ENCODE measurements around the gene TCOF1. TPM values are rescaled to one million over a fixed set of nuclear protein-coding genes. Genes with fewer than 3 reads are reported as not detected.

Gene TCOF1
- total RNA-seq, 4 donors from 2014 or later: 32.1 to 54.2 (median 33.1) TPM

DNA sequence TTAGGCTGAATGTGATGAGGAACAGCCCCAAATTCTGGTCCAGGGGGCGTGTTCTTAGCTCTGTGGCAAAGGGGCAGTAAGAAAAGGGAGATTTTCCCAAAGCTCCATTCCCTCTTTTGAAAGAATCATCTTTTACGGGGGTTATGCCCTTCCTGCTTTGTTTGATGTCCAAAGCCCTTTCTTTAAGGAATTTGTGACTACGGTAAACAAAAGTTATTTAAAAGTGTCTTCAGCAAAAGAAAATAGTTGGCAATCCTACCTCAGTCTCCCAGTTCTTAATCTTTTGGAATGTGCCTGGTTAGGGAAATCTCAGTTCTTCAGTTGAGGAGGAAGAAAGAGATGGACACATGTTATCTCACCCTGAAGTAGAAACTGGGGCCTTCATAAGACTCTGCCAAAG lies 30.4 kb upstream of the TCOF1 start:
- TF ChIP-seq EP300 (IDR thresholded peaks at IDR 0.05) (no peak), POLR2AphosphoS5 (IDR thresholded peaks at IDR 0.05) (no peak), POLR2A (IDR thresholded peaks at IDR 0.05) (no peak)
- TF ChIP-seq, protein P1, sequence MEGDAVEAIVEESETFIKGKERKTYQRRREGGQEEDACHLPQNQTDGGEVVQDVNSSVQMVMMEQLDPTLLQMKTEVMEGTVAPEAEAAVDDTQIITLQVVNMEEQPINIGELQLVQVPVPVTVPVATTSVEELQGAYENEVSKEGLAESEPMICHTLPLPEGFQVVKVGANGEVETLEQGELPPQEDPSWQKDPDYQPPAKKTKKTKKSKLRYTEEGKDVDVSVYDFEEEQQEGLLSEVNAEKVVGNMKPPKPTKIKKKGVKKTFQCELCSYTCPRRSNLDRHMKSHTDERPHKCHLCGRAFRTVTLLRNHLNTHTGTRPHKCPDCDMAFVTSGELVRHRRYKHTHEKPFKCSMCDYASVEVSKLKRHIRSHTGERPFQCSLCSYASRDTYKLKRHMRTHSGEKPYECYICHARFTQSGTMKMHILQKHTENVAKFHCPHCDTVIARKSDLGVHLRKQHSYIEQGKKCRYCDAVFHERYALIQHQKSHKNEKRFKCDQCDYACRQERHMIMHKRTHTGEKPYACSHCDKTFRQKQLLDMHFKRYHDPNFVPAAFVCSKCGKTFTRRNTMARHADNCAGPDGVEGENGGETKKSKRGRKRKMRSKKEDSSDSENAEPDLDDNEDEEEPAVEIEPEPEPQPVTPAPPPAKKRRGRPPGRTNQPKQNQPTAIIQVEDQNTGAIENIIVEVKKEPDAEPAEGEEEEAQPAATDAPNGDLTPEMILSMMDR (IDR thresholded peaks at IDR 0.05): no peak
- Histone ChIP-seq H3K27ac (no peak overlapping the region), H3K27me3 (no peaks in the 10 kb centered on the region), H3K9me3 (no peaks in the 10 kb centered on the region), H3K4me1 (no peaks in the 10 kb centered on the region), H3K4me3 (no peak overlapping the region), H3K36me3 (no peaks in the 10 kb centered on the region)
- DNase-seq (ENCODE audit: low spot score in 2 of 2): no peak
- WGBS: 79% methylated on average over 3 of the region's 3 CpGs

DNA sequence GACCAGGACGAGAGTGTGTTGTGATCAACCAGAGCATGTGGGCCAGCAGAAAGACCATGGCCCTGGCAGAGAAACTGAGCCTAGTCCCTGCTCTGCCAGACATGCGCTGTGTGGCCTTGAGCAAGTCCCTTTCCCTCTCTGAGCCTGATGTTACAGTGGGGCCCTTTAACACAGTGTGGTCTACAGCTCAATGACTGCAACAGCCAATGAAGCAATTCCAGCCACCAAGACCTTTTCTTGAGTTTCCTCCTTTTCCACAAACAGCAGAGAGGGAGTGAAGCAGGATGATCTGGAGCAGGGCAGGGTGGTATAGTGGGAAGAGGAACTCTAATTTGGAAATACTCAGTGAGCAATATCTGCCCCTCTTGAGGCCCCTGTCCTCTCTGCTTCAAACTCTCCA lies 29.0 kb upstream of the TCOF1 start:
- Histone ChIP-seq H3K27ac (no peak overlapping the region), H3K4me3 (no peak overlapping the region), H3K36me3 (no peaks in the 10 kb centered on the region), H3K9me3 (no peaks in the 10 kb centered on the region), H3K27me3 (no peaks in the 10 kb centered on the region), H3K4me1 (no peaks in the 10 kb centered on the region)
- 100% methylated on average over 2 of the region's 2 CpGs for WGBS
- TF ChIP-seq EP300 (IDR thresholded peaks at IDR 0.05): no peak
- no peak for TF ChIP-seq POLR2A (IDR thresholded peaks at IDR 0.05)
- TF ChIP-seq POLR2AphosphoS5 (IDR thresholded peaks at IDR 0.05): no peak
- TF ChIP-seq, protein P1 (IDR thresholded peaks at IDR 0.05): no peak
- DNase-seq (ENCODE audit: low spot score in 2 of 2): no peak

DNA sequence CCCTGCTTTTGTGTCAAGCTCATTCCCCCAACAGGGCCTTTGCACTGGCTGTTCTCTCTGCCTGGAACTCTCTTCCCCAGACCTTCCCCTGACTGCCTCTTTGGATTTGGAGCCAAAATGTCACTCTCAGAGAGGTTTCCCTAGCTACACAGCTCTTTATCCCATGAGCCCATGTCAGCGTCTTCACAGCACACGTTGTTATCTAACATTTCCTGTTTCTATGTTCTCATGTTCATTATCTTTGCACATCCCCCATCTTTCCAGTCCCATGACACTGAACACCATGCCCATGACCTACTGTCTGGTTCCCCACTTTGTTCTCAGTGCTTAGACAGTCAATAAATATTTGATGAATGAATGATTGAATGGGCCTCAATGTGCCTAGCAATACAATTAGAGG lies 28.5 kb upstream of the TCOF1 start:
- Histone ChIP-seq H3K4me3 (no peak overlapping the region), H3K27ac (no peak overlapping the region), H3K4me1 (no peaks in the 10 kb centered on the region), H3K36me3 (no peaks in the 10 kb centered on the region), H3K27me3 (no peaks in the 10 kb centered on the region), H3K9me3 (no peaks in the 10 kb centered on the region)
- DNase-seq (ENCODE audit: low spot score in 2 of 2): no peak
- TF ChIP-seq EP300 (IDR thresholded peaks at IDR 0.05) (no peak), POLR2A (IDR thresholded peaks at IDR 0.05) (no peak), POLR2AphosphoS5 (IDR thresholded peaks at IDR 0.05) (no peak)
- TF ChIP-seq, protein P1 (IDR thresholded peaks at IDR 0.05): no peak
- 53% methylated on average over 2 of the region's 2 CpGs for WGBS

DNA sequence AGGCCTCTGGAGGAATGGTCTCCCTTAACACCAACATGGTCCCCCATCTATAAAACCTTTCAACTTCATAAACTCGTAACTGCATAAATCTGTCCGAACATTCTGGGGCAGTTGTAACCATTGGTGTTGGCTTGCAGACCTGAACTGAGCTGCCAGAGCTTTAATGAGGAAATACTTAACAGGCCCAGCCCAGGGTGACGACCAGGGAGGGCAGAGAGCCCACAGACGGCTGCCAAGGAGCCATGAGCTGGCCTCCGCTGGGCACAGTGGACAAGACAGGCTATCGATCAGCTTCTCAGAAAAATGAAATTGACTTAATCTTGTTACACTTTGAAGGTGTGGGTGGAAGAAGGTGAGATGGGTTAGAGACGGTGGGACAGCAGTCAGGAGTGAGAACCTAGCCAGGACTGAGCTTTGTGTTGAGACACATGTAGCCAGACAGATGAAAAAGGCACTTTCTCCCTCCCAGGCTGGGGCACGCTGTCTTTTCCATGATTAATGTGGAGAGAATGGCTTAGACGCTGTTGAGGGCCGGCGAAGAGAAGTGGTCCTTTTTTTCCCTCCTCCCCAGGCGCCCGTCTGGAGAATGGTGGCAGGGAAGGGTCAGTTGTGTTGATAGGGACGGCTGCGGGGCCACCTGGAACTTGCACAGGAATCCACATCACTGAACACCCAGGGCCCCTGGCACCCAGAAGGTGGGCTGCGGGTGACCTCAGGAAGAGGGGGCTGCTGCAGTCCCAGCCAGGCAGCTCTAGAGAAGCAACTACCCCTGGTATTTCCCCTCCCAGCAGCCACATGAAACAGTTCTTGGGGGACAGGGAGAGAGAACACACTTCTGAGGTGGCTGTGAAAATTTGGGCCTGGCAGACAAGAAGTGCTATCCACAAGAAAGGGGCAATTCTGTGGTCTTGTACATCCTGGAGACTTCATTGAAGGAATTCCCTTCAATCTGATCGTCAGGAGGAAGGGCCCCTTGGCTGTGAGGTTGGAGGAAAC lies 27.3 kb upstream of the TCOF1 start:
- Histone ChIP-seq H3K27ac (no peak overlapping the region), H3K9me3 (no peaks in the 10 kb centered on the region), H3K36me3 (no peaks in the 10 kb centered on the region), H3K4me1 (no peaks in the 10 kb centered on the region), H3K27me3 (no peaks in the 10 kb centered on the region), H3K4me3 (no peak overlapping the region)
- DNase-seq (ENCODE audit: low spot score in 2 of 2): no peak
- WGBS: 71% methylated on average over 17 of the region's 17 CpGs
- TF ChIP-seq EP300 (IDR thresholded peaks at IDR 0.05): no peak
- no peak for TF ChIP-seq POLR2A (IDR thresholded peaks at IDR 0.05)
- no peak for TF ChIP-seq POLR2AphosphoS5 (IDR thresholded peaks at IDR 0.05)
- TF ChIP-seq, protein P1 (IDR thresholded peaks at IDR 0.05): no peak

DNA sequence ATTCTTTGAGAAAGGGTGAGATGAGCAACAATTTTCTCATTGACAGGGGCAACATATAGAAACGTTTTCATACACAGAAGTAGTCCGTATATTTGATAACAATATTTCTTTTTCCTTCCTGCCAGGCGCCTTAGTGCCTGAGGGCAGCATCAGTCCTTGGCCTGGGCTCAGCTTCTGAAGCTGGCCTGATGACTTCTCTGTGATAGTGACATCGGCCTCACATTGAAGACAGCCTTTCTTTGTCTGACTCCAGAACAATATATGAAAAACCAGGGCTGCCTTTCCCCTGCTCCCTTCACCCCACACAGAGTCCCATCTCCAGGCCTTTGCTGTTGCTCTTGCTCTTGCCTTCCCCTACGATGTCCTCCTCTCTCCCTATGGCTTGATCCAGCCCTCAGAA lies 24.1 kb upstream of the TCOF1 start:
- Histone ChIP-seq H3K4me3 (no peak overlapping the region), H3K36me3 (no peaks in the 10 kb centered on the region), H3K9me3 (no peaks in the 10 kb centered on the region), H3K27me3 (no peaks in the 10 kb centered on the region), H3K27ac (no peak overlapping the region), H3K4me1 (no peaks in the 10 kb centered on the region)
- no peak for DNase-seq (ENCODE audit: low spot score in 2 of 2)
- WGBS: 64% methylated on average over 5 of the region's 5 CpGs
- TF ChIP-seq POLR2AphosphoS5 (IDR thresholded peaks at IDR 0.05): no peak
- TF ChIP-seq POLR2A (IDR thresholded peaks at IDR 0.05): no peak
- TF ChIP-seq EP300 (IDR thresholded peaks at IDR 0.05): no peak
- TF ChIP-seq, protein P1 (IDR thresholded peaks at IDR 0.05): no peak
